Lower leg skin (tissue), 4 donors: Measurements from ENCODE around the gene GUCY1A1. TPM values are rescaled to one million over a fixed set of nuclear protein-coding genes. Genes with fewer than 3 reads are reported as not detected.

ENCODE experiments used
- DNase-seq, 2 donors: peaks; one replicate each; pipeline ENCODE4 v3.0.0-alpha.2; 2019; ENCODE audit warnings: low spot score in 2 of 2
- H3K4me3 ChIP-seq: fragments of 200-600 bp; sonication (generic); 2 replicates; pipeline ENCODE4 v1.5.1; 2017; ENCODE audit warnings: mild to moderate bottlenecking, low read depth; ENCODE audit not compliant: poor library complexity, severe bottlenecking
- CTCF ChIP-seq, 3 donors: fragments of 450-650 bp; IDR thresholded peaks; one replicate each; pipeline ENCODE4 v1.5.1; 2016; ENCODE audit warnings: antibody characterized with exemption in 3 of 3, mild to moderate bottlenecking in 3 of 3, moderate library complexity in 2 of 3
- POLR2A ChIP-seq, 2 donors: fragments of 450-650 bp; IDR thresholded peaks; one replicate each; pipeline ENCODE4 v1.6.1; 2016 to 2017; ENCODE audit warnings: antibody characterized with exemption in 2 of 2, mild to moderate bottlenecking in 1 of 2, moderate library complexity in 1 of 2
- WGBS, 2 donors: methylation state at CpG; one replicate each; pipeline ENCODE4 v1.1.5; 2018; 5-methylcytosine and 5-hydroxymethylcytosine counted together
- intact Hi-C: fragments of 100-400 bp; cut with DNase I; formaldehyde crosslinking; loops from one replicate; pipeline ENCODE4 v1.15.0; 2023; ENCODE audit warnings: low total_unique reads
- total RNA-seq, 4 donors: library from RNA; depleted of rRNA; stranded (reverse); fragments of >200 nt; gene quantifications; one replicate each; pipeline ENCODE4 v1.1.0, GENCODE V29; 2016

Gene GUCY1A1
- total RNA-seq, 4 donors from 2014 or later: 1.5 to 12.9 (median 9.2) TPM

- H3K4me3 ChIP-seq: no peak overlapping the region
- DNase-seq: no peak
- TF ChIP-seq POLR2A (IDR thresholded peaks at IDR 0.05): no peak
- no peak for TF ChIP-seq CTCF (IDR thresholded peaks at IDR 0.05)
- intact Hi-C loops: no loop called here
Measured at GRCh38 chr4:155735496-155735895, 68.8 kb downstream of the GUCY1A1 start.

DNA sequence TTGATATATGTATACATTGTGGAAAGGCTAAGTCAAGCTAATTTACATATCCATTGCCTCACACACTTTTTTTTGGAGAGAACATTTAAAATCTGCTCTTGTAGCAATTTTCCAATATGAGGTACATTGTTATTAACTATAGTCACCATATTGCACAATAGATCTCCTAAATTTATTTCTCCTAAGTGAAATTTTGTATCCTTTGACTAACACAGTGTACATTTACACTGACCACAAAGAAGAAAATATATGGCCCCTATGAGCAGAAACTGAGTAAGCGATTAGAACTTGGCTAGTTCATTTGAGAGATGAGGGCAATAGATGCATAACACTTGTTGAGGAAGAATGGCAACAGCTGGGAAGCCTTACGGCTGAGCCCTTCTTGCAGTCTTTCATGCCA lies 71.9 kb downstream of the GUCY1A1 start:
- 87 to 89% methylated on average over 2 of the region's 2 CpGs for WGBS, 2 donors
- no peak for DNase-seq

GRCh38 chr4:155741546-155741945 lies 74.9 kb downstream of the GUCY1A1 start:
- no peak overlapping the region for H3K4me3 ChIP-seq
- no peak for DNase-seq
- 94 to 97% methylated on average over 1 of the region's 1 CpG for WGBS, 2 donors
- intact Hi-C loops: no loop called here
- TF ChIP-seq POLR2A (IDR thresholded peaks at IDR 0.05): no peak
- TF ChIP-seq CTCF (IDR thresholded peaks at IDR 0.05): no peak

More for the DNA sequence above, 71.9 kb downstream of the GUCY1A1 start:
- no peak overlapping the region for H3K4me3 ChIP-seq
- intact Hi-C loops: no loop called here
- no peak for TF ChIP-seq POLR2A (IDR thresholded peaks at IDR 0.05)
- TF ChIP-seq CTCF (IDR thresholded peaks at IDR 0.05): no peak

DNA sequence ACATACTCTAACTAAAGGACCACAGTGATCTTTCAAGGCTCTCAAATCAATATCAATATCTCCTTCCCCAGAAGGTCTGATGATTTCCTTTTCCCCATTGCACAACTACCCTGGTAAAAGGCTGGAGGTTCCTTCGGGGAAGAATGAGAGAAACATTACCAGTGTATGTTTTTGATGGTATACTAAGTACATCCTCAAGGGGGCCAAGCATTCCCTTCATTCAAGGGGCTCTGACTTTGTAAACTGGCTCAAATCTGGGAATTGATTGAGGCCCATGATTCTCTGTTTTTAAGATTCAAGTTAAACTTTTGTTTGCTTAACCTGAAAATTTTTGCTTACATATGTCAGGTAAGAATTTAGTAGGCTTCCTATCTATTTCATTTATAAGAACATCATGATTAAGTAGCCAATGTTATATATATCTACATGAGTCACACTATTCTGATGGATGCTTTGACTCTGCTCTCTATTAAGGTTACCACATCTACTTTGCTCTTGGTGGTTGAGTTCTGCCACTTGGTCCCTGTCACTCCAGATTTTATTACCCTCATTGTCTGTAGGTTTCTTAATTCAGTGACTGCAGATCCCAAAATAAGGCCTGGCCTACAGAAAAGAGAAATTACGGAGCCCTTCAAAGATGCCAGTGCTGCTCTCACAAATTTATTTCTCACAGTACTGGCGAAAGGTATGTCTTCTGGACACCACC lies 75.8 kb downstream of the GUCY1A1 start:
- no peak overlapping the region for H3K4me3 ChIP-seq
- no peak for DNase-seq
- WGBS, 2 donors: 73 to 92% methylated on average over 3 of the region's 3 CpGs
- no peak for TF ChIP-seq CTCF (IDR thresholded peaks at IDR 0.05)
- TF ChIP-seq POLR2A (IDR thresholded peaks at IDR 0.05): no peak
- intact Hi-C loops: no loop called here

- intact Hi-C loops: no loop called here
- 76 to 86% methylated on average over 5 of the region's 5 CpGs for WGBS, 2 donors
Measured at GRCh38 chr4:155745984-155746383, 79.3 kb downstream of the GUCY1A1 start.

More at GRCh38 chr4:155745984-155746383, 79.3 kb downstream of the GUCY1A1 start:
- no peak for DNase-seq
- no peak for TF ChIP-seq POLR2A (IDR thresholded peaks at IDR 0.05)
- no peak for TF ChIP-seq CTCF (IDR thresholded peaks at IDR 0.05)
- H3K4me3 ChIP-seq: no peak overlapping the region
